SK-N-SH treated with all-trans-retinoic acid at 6 μM for 48 hours (cell line): ENCODE results near the gene KCTD1.
A peak's percentile ranks its signal among the peaks of the same experiment; 100 is the strongest.
"Not testable (repeated sequence)": the region's sequence is repeated elsewhere in the genome, so short reads cannot be mapped to it uniquely, and the experiment has no call there.

Source experiments
- ATAC-seq: fragments of 200-7000 bp; cut with Tn5 transposase; 3 replicates; pipeline ENCODE4 v1.9.1; 2020; ENCODE audit warnings: mild to moderate bottlenecking, moderate library complexity
- BACH2 ChIP-seq: fragments of 250-450 bp; sonication (Bioruptor Pico); IDR thresholded peaks from 2 replicates; pipeline ENCODE4 v1.9.0; 2021; ENCODE audit warnings: mild to moderate bottlenecking, borderline replicate concordance
- ESRRG ChIP-seq: fragments of 250-450 bp; sonication (Bioruptor Pico); IDR thresholded peaks from 2 replicates; pipeline ENCODE4 v1.6.1; 2021; ENCODE audit warnings: mild to moderate bottlenecking
- GLIS3 ChIP-seq: fragments of 250-450 bp; sonication (Bioruptor Pico); IDR thresholded peaks from 2 replicates; pipeline ENCODE4 v1.5.0; 2020; ENCODE audit warnings: mild to moderate bottlenecking, moderate library complexity
- OSR1 ChIP-seq: fragments of 250-450 bp; sonication (Bioruptor Pico); IDR thresholded peaks from 2 replicates; pipeline ENCODE4 v1.8.0; 2022; ENCODE audit warnings: moderate library complexity, mild to moderate bottlenecking, inconsistent platforms
- PPARA ChIP-seq: fragments of 250-450 bp; sonication (Bioruptor Pico); IDR thresholded peaks from 2 replicates; pipeline ENCODE4 v1.5.0; 2020; ENCODE audit warnings: mild to moderate bottlenecking, borderline replicate concordance
- RARB ChIP-seq: fragments of 250-450 bp; sonication (Bioruptor Pico); IDR thresholded peaks from 2 replicates; pipeline ENCODE4 v1.8.0; 2021; ENCODE audit warnings: mild to moderate bottlenecking, moderate library complexity
- SNAI2 ChIP-seq: fragments of 250-450 bp; sonication (Bioruptor Pico); IDR thresholded peaks from 2 replicates; pipeline ENCODE4 v1.5.0; 2020; ENCODE audit warnings: mild to moderate bottlenecking, moderate library complexity
- TCF4 ChIP-seq: fragments of 250-450 bp; sonication (Bioruptor Pico); IDR thresholded peaks from 2 replicates; pipeline ENCODE4 v1.8.0; 2021; ENCODE audit warnings: mild to moderate bottlenecking, moderate library complexity, borderline replicate concordance
- TOX ChIP-seq: fragments of 250-450 bp; sonication (Bioruptor Pico); IDR thresholded peaks from 2 replicates; pipeline ENCODE4 v1.8.0; 2021; ENCODE audit warnings: mild to moderate bottlenecking, moderate library complexity, borderline replicate concordance
- ZFP3 ChIP-seq: fragments of 250-450 bp; sonication (Bioruptor Pico); IDR thresholded peaks from 2 replicates; pipeline ENCODE4 v1.5.0; 2020; ENCODE audit warnings: mild to moderate bottlenecking, moderate library complexity
- ZFP30 ChIP-seq: fragments of 450-650 bp; formaldehyde crosslinking; IDR thresholded peaks from 2 replicates; pipeline ENCODE4 v1.5.0; 2022; ENCODE audit warnings: mild to moderate bottlenecking, moderate library complexity
- ZNF565 ChIP-seq: fragments of 450-650 bp; formaldehyde crosslinking; conservative IDR thresholded peaks from 2 replicates; pipeline ENCODE4 v1.5.0; 2020; ENCODE audit warnings: low read depth, mild to moderate bottlenecking, moderate library complexity
- ZNF70 ChIP-seq: fragments of 450-650 bp; formaldehyde crosslinking; IDR thresholded peaks from 2 replicates; pipeline ENCODE4 v1.5.0; 2020; ENCODE audit warnings: mild to moderate bottlenecking, moderate library complexity
- TF ChIP-seq, protein P1 (sequence below): fragments of 250-450 bp; sonication (Bioruptor Pico); IDR thresholded peaks from 2 replicates; pipeline ENCODE4 v1.5.1; 2020; ENCODE audit warnings: low read depth, mild to moderate bottlenecking, moderate library complexity
- TF ChIP-seq, protein P2 (sequence below): fragments of 250-450 bp; sonication (Bioruptor Pico); IDR thresholded peaks from 2 replicates; pipeline ENCODE4 v1.5.0; 2020; ENCODE audit warnings: mild to moderate bottlenecking, moderate library complexity
- TF ChIP-seq, protein P3 (sequence below): fragments of 250-450 bp; sonication (Bioruptor Pico); IDR thresholded peaks from 2 replicates; pipeline ENCODE4 v1.8.0; 2021; ENCODE audit warnings: low read depth, mild to moderate bottlenecking, moderate library complexity, borderline replicate concordance

Gene KCTD1

DNA sequence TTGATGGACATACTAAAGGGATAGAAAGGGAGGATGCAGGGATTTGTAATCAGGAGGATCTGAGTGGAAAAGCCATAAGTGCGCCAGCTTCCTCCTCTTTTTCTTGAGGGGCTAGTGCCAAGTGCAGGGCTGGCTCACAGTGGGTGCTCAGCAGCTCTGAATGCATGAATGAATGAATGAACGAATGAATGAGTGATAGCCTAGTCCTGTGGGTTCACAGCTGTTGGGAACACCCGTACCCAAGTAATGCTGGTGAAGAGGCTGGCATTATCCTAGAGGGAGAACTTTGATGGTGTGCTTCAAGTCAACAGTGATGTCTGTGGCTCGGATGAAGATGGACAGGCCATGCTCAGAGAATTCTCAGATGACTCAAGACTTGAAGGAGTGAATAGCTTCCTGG lies 108.8 kb downstream of the KCTD1 start:
- TF ChIP-seq, protein P1, sequence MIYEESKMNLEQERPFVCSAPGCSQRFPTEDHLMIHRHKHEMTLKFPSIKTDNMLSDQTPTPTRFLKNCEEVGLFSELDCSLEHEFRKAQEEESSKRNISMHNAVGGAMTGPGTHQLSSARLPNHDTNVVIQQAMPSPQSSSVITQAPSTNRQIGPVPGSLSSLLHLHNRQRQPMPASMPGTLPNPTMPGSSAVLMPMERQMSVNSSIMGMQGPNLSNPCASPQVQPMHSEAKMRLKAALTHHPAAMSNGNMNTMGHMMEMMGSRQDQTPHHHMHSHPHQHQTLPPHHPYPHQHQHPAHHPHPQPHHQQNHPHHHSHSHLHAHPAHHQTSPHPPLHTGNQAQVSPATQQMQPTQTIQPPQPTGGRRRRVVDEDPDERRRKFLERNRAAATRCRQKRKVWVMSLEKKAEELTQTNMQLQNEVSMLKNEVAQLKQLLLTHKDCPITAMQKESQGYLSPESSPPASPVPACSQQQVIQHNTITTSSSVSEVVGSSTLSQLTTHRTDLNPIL (CRISPR knock-in tag), result no peak
- TF ChIP-seq BACH2 (CRISPR knock-in tag), result no peak
- TF ChIP-seq TCF4 (CRISPR knock-in tag), result no peak
- no peak for ATAC-seq

DNA sequence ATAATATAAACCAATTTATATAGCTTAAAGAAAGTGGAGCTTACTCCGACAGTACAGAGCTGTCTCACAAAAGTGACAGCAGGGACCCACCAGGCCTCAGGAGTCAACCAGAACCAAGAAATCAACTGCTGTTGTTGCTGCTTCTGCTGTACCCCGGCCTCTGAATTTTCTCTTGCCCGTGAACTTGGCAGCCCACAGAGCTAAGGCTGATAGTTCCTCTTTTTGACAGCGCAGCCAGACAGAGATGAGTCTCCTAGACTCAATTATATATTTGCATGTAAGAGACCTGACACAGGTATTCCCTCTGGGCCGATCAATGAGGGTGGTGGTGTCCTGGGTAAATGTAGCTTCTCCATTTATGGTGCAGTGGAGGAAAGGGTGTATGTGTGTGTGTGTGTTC lies 109.4 kb downstream of the KCTD1 start:
- TF ChIP-seq, protein P2, sequence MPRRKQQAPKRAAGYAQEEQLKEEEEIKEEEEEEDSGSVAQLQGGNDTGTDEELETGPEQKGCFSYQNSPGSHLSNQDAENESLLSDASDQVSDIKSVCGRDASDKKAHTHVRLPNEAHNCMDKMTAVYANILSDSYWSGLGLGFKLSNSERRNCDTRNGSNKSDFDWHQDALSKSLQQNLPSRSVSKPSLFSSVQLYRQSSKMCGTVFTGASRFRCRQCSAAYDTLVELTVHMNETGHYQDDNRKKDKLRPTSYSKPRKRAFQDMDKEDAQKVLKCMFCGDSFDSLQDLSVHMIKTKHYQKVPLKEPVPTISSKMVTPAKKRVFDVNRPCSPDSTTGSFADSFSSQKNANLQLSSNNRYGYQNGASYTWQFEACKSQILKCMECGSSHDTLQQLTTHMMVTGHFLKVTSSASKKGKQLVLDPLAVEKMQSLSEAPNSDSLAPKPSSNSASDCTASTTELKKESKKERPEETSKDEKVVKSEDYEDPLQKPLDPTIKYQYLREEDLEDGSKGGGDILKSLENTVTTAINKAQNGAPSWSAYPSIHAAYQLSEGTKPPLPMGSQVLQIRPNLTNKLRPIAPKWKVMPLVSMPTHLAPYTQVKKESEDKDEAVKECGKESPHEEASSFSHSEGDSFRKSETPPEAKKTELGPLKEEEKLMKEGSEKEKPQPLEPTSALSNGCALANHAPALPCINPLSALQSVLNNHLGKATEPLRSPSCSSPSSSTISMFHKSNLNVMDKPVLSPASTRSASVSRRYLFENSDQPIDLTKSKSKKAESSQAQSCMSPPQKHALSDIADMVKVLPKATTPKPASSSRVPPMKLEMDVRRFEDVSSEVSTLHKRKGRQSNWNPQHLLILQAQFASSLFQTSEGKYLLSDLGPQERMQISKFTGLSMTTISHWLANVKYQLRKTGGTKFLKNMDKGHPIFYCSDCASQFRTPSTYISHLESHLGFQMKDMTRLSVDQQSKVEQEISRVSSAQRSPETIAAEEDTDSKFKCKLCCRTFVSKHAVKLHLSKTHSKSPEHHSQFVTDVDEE (CRISPR knock-in tag), result no peak
- TF ChIP-seq TOX (CRISPR knock-in tag) (no peak), ZFP3 (CRISPR knock-in tag) (no peak), GLIS3 (CRISPR knock-in tag) (no peak), PPARA (CRISPR knock-in tag) (no peak), SNAI2 (CRISPR knock-in tag) (no peak)
- ATAC-seq, result no peak

DNA sequence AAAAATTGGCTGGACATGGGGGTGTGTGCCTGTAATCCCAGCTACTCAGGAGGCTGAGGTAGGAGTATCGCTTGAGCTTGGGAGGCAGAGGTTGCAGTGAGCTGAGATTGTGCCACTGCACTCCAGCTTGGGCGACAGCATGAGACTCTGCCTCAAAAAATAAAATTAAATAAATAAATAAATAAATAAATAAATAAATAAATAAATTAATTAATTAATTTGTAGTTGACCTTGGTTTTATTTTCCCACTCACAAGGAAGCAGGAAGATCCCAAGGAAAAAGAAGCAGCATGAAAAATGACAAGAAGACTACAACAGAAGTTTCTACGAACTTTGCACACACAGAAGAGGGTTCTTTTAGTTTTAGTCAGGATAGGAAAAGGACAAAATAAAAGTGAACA lies 110.7 kb downstream of the KCTD1 start:
- ATAC-seq, result not testable (repeated sequence)

DNA sequence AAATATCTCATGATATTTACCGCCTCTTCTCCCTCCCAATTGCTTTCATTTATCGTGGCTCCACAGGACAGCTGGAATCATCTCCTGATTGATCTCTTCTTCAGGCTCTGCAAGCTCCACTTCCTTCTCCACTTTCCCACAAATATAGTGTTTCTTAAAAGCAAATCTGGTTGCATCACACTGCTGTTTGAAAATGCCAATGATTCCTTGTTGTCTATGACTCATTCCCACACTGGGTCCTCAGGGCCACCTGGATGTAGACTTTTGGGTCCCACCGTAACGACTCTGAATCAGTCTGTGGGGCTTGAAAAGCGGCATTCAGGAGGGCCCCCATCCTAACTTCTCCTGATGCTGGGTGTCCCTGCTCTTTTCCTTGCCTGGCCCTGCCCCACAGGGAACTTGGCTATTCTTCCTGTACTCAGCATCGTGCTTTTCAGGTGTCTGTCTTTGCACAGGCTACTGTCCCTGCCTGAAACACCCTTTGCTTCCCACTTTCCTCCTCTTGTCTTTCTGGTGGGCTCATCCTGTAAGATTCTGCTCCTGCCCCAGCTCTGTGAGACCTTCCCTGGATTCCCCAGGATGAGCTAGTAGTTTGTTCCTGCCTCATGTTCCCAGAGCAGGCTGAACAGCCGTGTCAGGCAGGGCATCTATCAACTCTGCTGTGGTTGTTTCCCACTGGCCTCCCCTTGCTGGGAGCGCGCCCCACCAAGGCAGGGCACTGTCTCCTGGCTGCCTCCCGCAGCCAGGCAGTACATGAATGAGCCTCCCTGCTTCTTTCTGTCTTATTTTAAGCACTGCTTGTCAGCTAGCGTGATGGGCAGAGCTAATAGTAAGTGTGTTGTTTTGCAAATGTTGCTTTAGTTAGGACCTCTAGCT lies 111.9 kb downstream of the KCTD1 start:
- peak; percentile 70 for ATAC-seq
- TF ChIP-seq, protein P2 (CRISPR knock-in tag), result no peak
- TF ChIP-seq GLIS3 (CRISPR knock-in tag), result no peak

DNA sequence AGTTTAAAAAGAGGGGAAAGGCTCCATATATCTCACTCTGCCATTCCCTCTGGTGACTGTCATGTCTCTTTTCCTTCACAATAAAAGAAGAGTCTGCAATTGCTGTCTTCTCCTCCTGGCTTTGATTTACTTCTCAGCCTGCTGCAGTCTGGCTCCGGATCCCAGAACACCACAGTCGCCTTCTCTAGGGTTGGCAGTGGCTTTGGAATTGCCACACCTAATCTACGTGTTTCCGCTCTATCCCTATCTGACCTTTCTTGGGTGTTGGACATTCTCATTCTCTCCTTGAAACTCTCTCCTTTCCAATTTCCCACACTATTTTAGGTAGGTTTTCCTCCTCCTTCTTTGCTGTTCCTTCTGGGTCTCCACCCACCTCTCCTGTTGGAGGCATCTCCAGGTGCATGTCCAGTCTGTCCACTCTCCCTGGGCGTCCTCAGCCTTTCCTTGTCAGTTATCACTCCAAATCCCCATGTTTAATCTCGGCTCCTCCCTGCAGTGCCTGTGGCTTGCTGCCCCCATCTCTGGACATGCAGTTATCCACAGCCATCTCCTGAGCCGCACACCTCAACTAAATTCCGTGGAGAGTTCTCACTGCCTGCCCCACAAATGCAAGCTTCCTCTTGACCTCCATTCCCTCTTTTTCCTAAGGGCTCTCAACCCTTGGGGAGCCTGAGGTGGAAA lies 112.8 kb downstream of the KCTD1 start:
- TF ChIP-seq ZFP30 (CRISPR knock-in tag), result no peak
- no peak for TF ChIP-seq TOX (CRISPR knock-in tag)
- TF ChIP-seq BACH2 (CRISPR knock-in tag), result no peak
- TF ChIP-seq OSR1 (CRISPR knock-in tag), result no peak
- no peak for TF ChIP-seq ZNF70 (CRISPR knock-in tag)
- no peak for TF ChIP-seq RARB
- TF ChIP-seq SNAI2 (CRISPR knock-in tag), result no peak
- no peak for TF ChIP-seq ZNF565 (CRISPR knock-in tag)
- TF ChIP-seq, protein P3, sequence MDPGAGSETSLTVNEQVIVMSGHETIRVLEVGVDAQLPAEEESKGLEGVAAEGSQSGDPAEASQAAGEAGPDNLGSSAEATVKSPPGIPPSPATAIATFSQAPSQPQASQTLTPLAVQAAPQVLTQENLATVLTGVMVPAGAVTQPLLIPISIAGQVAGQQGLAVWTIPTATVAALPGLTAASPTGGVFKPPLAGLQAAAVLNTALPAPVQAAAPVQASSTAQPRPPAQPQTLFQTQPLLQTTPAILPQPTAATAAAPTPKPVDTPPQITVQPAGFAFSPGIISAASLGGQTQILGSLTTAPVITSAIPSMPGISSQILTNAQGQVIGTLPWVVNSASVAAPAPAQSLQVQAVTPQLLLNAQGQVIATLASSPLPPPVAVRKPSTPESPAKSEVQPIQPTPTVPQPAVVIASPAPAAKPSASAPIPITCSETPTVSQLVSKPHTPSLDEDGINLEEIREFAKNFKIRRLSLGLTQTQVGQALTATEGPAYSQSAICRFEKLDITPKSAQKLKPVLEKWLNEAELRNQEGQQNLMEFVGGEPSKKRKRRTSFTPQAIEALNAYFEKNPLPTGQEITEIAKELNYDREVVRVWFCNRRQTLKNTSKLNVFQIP (CRISPR knock-in tag), result no peak
- TF ChIP-seq, protein P1 (CRISPR knock-in tag), result no peak
- no peak for TF ChIP-seq ESRRG (CRISPR knock-in tag)
- no peak for ATAC-seq
